Type B pancreatic cell (in vitro differentiated cells): Measurements from ENCODE around the gene SMIM26. TPM values are rescaled to one million over a fixed set of nuclear protein-coding genes. Genes with fewer than 3 reads are reported as not detected.
A peak's percentile ranks its signal among the peaks of the same experiment; 100 is the strongest.

Experiments
- DNase-seq: peaks from one replicate; pipeline ENCODE4 v3.0.0; 2021; ENCODE audit warnings: mixed read lengths; ENCODE audit not compliant: unreplicated experiment; ENCODE audit errors: extremely low spot score
- H3K27ac Mint-ChIP-seq: 2 replicates; pipeline ENCODE4 v1.8.0; 2021; ENCODE audit warnings: mild to moderate bottlenecking, mixed read lengths
- H3K27me3 Mint-ChIP-seq: 2 replicates; pipeline ENCODE4 v1.8.0; 2021; ENCODE audit warnings: mixed read lengths
- H3K36me3 Mint-ChIP-seq: 2 replicates; pipeline ENCODE4 v1.8.0; 2021; ENCODE audit warnings: mixed read lengths
- H3K4me1 Mint-ChIP-seq: one replicate; pipeline ENCODE4 v1.8.0; 2021; ENCODE audit warnings: mixed read lengths; ENCODE audit not compliant: unreplicated experiment
- H3K4me3 Mint-ChIP-seq: 2 replicates; pipeline ENCODE4 v1.8.0; 2021; ENCODE audit warnings: mild to moderate bottlenecking, mixed read lengths
- H3K9me3 Mint-ChIP-seq: 2 replicates; pipeline ENCODE4 v1.8.0; 2021; ENCODE audit warnings: mixed read lengths
- CTCF ChIP-seq: fragments of 200-600 bp; sonication (generic); conservative IDR thresholded peaks from 2 replicates; pipeline ENCODE4 v1.5.0; 2021; ENCODE audit warnings: antibody characterized with exemption, mild to moderate bottlenecking
- total RNA-seq: library from RNA; stranded (reverse); gene quantifications from 2 replicates; pipeline ENCODE4 v1.2.1, GENCODE V29; 2021; ENCODE audit warnings: low replicate concordance

Gene SMIM26
- total RNA-seq, 1 donor from 2014 or later, result 66.4 TPM

DNA sequence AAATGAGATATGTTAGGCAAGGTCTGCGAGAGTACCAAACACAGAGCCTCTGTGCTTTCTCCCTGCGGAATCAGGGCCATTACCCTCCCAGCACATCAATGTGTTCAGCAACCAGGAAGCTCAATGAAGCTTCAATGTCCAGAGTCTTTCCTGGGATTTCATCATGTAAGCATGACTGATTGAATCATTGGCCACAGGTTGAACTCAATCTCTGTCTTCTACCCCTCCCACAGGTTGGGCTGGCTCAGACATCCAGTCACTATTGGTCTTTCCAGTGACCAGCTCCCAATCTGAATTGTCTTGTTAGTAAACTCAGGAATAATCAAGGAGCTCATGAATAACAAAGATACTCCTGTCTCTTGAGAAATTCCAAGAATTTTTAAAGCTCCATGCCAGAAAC lies 17.9 kb downstream of the SMIM26 start:
- Mint-ChIP-seq H3K4me3 (no peak overlapping the region), H3K4me1 (peaks cover 5% of the 10 kb centered on the region), H3K27ac (no peak overlapping the region), H3K36me3 (no peaks in the 10 kb centered on the region), H3K9me3 (no peaks in the 10 kb centered on the region), H3K27me3 (peaks cover 6% of the 10 kb centered on the region)
- no peak for TF ChIP-seq CTCF
- DNase-seq, result no peak

DNA sequence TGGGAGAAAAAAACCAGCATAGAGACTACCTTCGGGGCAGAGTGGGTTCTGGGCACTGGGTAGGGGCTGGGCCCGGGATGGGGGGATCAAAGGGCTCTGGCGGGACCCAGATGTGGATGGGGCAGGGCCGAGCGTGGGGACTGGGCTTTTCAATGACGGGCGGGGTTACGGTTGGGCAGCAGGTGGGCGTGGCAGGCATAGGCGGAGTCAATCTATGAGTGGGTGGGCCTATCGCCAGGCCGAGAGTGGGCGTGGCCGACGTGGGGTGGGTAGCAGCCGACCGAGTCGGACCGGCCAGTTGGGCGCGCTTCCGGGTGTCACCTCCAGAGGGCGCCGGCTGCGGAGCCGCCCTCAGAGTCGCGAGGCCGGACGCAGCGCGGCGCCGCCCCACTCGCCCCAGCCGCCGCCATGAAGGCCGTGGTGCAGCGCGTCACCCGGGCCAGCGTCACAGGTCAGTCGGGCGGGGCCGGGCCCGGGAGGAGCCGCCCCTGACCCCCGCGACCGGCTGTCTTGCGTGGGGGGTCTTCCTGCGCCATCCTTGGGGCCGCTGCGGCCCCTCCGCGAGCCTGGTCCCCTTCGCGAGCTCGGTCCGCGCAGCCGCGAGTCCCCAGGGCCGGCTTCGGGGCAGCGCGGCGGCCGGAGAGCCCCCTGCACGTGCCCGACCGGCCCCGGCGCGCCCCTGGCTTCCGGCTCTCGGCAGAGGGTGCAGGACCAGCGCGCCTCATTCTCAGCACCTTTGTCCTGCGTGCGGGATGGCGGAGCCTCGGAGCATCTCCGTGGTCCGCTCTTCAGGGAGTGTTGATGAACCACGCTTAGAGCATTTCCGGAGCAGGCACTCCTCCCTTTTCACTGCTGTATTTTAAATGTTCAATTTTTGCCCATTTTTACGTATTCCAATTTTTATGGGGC lies 20.7 kb downstream of the SMIM26 start, which contains the start of gene DTD1:
Gene DTD1 (plus strand): TSS at position 390 of the 909 bp plus-strand sequence. CDS start 19 bp downstream, at position 409.
- Mint-ChIP-seq H3K27ac (peak within 1 kb of the TSS; percentile 72), H3K9me3 (no peaks in the 10 kb centered on the region)

GRCh38 chr20:18588574-18588933 lies 21.3 kb downstream of the SMIM26 start:
- Mint-ChIP-seq H3K27ac (peak overlapping the region; percentile 72), H3K27me3 (peaks cover 6% of the 10 kb centered on the region), H3K4me1 (peaks cover 5% of the 10 kb centered on the region), H3K36me3 (peaks cover 4% of the 10 kb centered on the region), H3K4me3 (peak overlapping the region; percentile 89), H3K9me3 (no peaks in the 10 kb centered on the region)
- TF ChIP-seq CTCF, result no peak
- no peak for DNase-seq

More for the DNA sequence above, 20.7 kb downstream of the SMIM26 start, which contains the start of gene DTD1:
- Mint-ChIP-seq H3K27me3 (peaks cover 6% of the 10 kb centered on the region), H3K4me1 (peaks cover 5% of the 10 kb centered on the region), H3K4me3 (peak within 1 kb of the TSS; percentile 94), H3K36me3 (no peaks in the 10 kb centered on the region)
- TF ChIP-seq CTCF, result peak; percentile 90
- DNase-seq, result peak; percentile 96

DNA sequence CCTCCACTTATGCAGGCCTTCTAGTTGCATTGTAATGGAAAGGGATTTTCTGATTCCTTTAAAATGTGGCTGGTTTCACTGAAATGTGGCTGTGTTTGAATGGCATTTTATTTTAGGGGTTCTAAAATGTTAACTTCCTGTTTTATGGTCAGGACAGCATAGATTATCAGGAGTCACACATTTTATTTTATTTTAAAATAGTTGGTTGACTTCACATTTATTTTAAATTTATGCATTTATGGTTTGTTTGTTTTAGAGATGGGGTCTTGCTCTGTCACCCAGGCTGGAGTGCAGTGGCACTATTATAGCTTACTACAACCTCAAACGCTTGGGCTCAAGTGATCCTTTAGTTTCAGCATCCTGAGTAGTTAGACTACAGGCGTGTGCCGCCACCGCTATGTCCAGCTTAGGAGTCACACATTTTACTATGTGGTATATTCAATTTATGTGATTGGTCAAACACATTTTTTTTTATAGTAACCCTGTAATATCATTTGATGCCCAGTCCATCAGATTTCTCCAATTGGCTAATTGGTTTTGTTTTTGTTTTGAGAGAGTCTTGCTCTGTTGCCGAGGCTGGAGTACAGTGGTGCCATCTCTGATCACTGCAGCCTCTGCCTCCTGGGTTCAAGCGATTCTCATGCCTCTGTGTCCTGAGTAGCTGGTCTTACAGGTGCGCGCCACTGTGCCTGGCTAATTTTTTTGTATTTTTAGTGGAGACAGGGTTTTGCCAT lies 22.9 kb downstream of the SMIM26 start:
- Mint-ChIP-seq H3K4me1 (peaks cover 5% of the 10 kb centered on the region), H3K27ac (no peak overlapping the region), H3K36me3 (peaks cover 7% of the 10 kb centered on the region), H3K9me3 (no peaks in the 10 kb centered on the region), H3K4me3 (peak overlapping the region; percentile 89), H3K27me3 (no peaks in the 10 kb centered on the region)
- DNase-seq, result no peak
- TF ChIP-seq CTCF, result no peak

DNA sequence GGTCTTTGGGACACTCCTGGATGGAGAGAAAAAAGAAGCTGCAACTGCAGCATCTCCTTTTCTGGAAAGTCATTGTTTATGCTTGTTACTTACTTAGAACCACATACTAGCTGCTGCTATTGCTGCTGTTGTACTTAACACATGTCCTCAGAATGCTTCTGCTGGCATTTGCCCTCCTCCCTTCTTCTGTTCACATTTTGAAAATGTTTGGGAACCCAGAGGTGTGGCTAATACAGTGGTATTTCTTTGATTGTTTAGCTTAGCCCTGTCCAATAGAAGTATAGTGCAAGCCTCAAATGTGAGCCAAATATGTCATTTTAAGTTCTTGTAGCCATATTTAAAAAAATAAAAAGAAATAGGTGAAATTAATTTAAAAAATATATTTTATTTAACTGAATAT lies 29.0 kb downstream of the SMIM26 start:
- Mint-ChIP-seq H3K36me3 (peaks cover 19% of the 10 kb centered on the region), H3K27me3 (no peaks in the 10 kb centered on the region), H3K4me3 (no peak overlapping the region), H3K4me1 (no peaks in the 10 kb centered on the region), H3K9me3 (no peaks in the 10 kb centered on the region), H3K27ac (no peak overlapping the region)
- DNase-seq, result no peak
- no peak for TF ChIP-seq CTCF
